Measurements from ENCODE around the gene RAD1.

DNA sequence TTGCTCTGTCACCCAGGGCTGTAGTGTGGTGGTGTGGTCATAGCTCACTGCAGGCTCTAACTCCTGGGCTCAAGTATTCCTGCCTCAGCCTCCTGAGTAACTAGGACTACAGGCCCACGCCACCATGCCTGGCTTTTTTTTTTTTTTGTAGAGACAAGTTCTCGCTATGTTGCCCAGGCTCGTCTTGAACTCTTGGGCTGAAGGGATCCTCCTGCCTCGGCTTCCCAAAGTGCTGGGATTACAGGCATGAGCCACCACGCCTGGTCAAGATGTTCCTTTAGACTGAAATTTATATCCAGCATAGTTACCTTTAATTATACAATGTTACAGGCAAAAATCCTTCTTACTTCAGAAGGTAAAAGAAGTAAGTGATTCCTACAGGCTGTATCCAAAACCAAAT is 12.5 kb upstream of the RAD1 start:
- TF ChIP-seq CTCF (conservative IDR thresholded peaks at IDR 0.05; ENCODE audit: low read length) (no peak), EZH2phosphoT487 (IDR thresholded peaks at IDR 0.05; ENCODE audit: borderline replicate concordance) (no peak)
